Peyer's patch (tissue), 4 donors: Measurements from ENCODE around the gene XPA.

Experiments
- POLR2A ChIP-seq, 2 donors: fragments of 450-650 bp; IDR thresholded peaks; one replicate each; pipeline ENCODE4 v1.5.1; 2017; ENCODE audit warnings: antibody characterized with exemption in 2 of 2, mild to moderate bottlenecking in 2 of 2, moderate library complexity in 2 of 2
- TF ChIP-seq, protein P1 (sequence below), 6 experiments: fragments of 450-650 bp in 4 of 6; fragments of 200-600 bp in 2 of 6; sonication (generic) in 1 of 6; IDR thresholded peaks; one replicate each; pipeline ENCODE4 v1.5.1; 2017 to 2019; ENCODE audit warnings: antibody characterized with exemption in 6 of 6, mild to moderate bottlenecking in 3 of 6, moderate library complexity in 1 of 6

DNA sequence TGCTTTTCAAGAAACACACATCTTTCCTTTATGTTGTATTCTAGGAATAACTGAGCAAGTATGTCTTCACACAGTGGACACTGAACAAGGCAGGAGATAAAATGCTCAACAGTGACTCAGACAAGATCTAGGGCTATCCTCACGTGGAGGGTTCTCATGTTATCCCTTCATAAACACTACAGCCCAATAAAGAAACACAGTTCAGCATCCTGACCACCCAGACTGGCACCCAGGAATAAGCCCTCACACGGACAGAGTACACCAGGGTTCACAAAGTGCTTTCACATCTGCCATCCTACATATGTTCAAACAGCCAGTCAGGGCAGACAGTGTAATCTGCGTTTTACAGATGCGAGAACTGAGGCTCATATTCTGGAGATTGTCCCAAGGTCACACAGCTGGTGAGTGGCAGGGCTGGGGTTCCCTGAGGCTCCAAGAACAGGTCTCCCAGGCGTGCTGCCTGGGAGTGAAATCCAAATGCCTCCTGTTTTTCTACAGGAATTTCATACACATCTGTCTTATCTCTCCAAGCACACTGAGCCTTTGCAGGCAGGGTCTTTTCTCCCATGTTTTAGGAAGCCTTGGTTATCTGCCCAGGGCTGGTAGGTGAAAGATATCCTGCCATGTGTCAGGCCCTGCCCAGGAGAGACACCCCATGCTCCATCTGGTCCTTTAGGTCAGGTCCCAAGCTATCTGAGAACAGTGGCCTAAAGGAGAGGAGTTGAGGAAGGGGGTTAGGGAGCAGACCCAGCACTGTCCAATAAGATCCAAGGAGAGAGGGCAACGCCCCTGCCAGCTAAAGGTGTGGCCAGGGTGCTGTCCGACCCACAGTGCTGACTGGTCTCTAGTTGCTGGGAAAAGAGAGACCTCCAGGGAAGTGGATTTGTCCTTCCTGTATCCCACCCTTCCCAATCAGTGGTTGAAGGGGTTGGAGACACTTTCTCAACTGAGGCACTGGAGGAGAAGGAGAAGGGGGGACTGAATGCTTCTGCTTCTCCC lies 47.9 kb upstream of the XPA start:
- no peak for TF ChIP-seq POLR2A (IDR thresholded peaks at IDR 0.05)
- TF ChIP-seq, protein P1, sequence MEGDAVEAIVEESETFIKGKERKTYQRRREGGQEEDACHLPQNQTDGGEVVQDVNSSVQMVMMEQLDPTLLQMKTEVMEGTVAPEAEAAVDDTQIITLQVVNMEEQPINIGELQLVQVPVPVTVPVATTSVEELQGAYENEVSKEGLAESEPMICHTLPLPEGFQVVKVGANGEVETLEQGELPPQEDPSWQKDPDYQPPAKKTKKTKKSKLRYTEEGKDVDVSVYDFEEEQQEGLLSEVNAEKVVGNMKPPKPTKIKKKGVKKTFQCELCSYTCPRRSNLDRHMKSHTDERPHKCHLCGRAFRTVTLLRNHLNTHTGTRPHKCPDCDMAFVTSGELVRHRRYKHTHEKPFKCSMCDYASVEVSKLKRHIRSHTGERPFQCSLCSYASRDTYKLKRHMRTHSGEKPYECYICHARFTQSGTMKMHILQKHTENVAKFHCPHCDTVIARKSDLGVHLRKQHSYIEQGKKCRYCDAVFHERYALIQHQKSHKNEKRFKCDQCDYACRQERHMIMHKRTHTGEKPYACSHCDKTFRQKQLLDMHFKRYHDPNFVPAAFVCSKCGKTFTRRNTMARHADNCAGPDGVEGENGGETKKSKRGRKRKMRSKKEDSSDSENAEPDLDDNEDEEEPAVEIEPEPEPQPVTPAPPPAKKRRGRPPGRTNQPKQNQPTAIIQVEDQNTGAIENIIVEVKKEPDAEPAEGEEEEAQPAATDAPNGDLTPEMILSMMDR (IDR thresholded peaks at IDR 0.05), result no peak
